DOHH2 (cell line): ENCODE data around the gene GRID1.

Experiments
- H3F3A ChIP-seq: fragments of 200-600 bp; sonication (generic), shearing (Covaris generic); 2 replicates; pipeline ENCODE4 v1.6.0; 2016; ENCODE audit warnings: antibody characterized with exemption, mild to moderate bottlenecking; ENCODE audit not compliant: control insufficient read depth, insufficient read depth
- H3K27ac ChIP-seq: fragments of 200-600 bp; sonication (generic); 2 replicates; pipeline ENCODE4 v1.5.1; 2014; ENCODE audit warnings: low read depth, mild to moderate bottlenecking, low read length, moderate library complexity
- H3K27me3 ChIP-seq: fragments of 200-600 bp; sonication (generic); 2 replicates; pipeline ENCODE4 v1.6.1; 2014; ENCODE audit warnings: mild to moderate bottlenecking, low read length, mixed read lengths; ENCODE audit not compliant: control insufficient read depth
- H3K36me3 ChIP-seq: fragments of 200-600 bp; sonication (generic); 2 replicates; pipeline ENCODE4 v1.6.1; 2014; ENCODE audit warnings: mild to moderate bottlenecking, low read length, moderate library complexity, mixed read lengths; ENCODE audit not compliant: control insufficient read depth
- H3K4me1 ChIP-seq: fragments of 200-600 bp; sonication (generic); 2 replicates; pipeline ENCODE4 v1.6.1; 2014; ENCODE audit warnings: mild to moderate bottlenecking, low read length, mixed read lengths; ENCODE audit not compliant: control insufficient read depth
- H3K4me2 ChIP-seq: fragments of 200-600 bp; sonication (generic); 2 replicates; pipeline ENCODE4 v1.6.0; 2014; ENCODE audit warnings: mild to moderate bottlenecking, low read length, moderate library complexity
- H3K4me3 ChIP-seq: fragments of 200-600 bp; sonication (generic); 2 replicates; pipeline ENCODE4 v1.5.1; 2014; ENCODE audit warnings: mild to moderate bottlenecking, low read length, mixed read lengths
- H3K79me2 ChIP-seq: fragments of 200-600 bp; sonication (generic); 2 replicates; pipeline ENCODE4 v1.6.1; 2014; ENCODE audit warnings: mild to moderate bottlenecking, low read length, mixed read lengths; ENCODE audit not compliant: control insufficient read depth
- H3K9me2 ChIP-seq: fragments of 200-600 bp; sonication (generic); replicated peaks from 2 replicates; pipeline ENCODE4 v1.6.1; 2014; ENCODE audit warnings: mild to moderate bottlenecking, low read length, mixed read lengths; ENCODE audit not compliant: control insufficient read depth
- H3K9me3 ChIP-seq: fragments of 200-600 bp; sonication (generic); 2 replicates; pipeline ENCODE4 v1.6.1; 2014; ENCODE audit warnings: antibody characterized with exemption, low read length, mixed read lengths; ENCODE audit not compliant: control insufficient read depth, insufficient read depth
- H4K20me1 ChIP-seq: fragments of 200-600 bp; sonication (generic); 2 replicates; pipeline ENCODE4 v1.6.0; 2014; ENCODE audit warnings: low read depth, mild to moderate bottlenecking, antibody characterized with exemption, low read length, moderate library complexity; ENCODE audit not compliant: control insufficient read depth, insufficient read depth
- CTCF ChIP-seq: fragments of 200-600 bp; sonication (generic); IDR thresholded peaks from one replicate; pipeline ENCODE4 v1.5.1; 2014; ENCODE audit warnings: antibody characterized with exemption, mild to moderate bottlenecking, low read depth, low read length; ENCODE audit not compliant: poor library complexity, severe bottlenecking
- EZH2phosphoT487 ChIP-seq: fragments of 200-600 bp; sonication (generic); IDR thresholded peaks from 2 replicates; pipeline ENCODE4 v1.6.1; 2017; ENCODE audit warnings: borderline replicate concordance, mild to moderate bottlenecking, antibody characterized with exemption, low read length, moderate library complexity, mixed read lengths

The GRID1 gene

GRCh38 chr10:85622425-85622824 is 744.2 kb downstream of the GRID1 start:
- no peaks in the 10 kb centered on the region for H4K20me1 ChIP-seq
- no peaks in the 10 kb centered on the region for H3K36me3 ChIP-seq
- H3K4me1 ChIP-seq: no peaks in the 10 kb centered on the region
- no peak for TF ChIP-seq EZH2phosphoT487
- TF ChIP-seq CTCF: no peak
- no peak overlapping the region for H3K4me2 ChIP-seq
- H3K27me3 ChIP-seq: no peaks in the 10 kb centered on the region
- H3K27ac ChIP-seq: no peak overlapping the region
- no peaks in the 10 kb centered on the region for H3F3A ChIP-seq
- H3K79me2 ChIP-seq: no peaks in the 10 kb centered on the region
- H3K9me2 ChIP-seq: no peaks in the 10 kb centered on the region
- no peak overlapping the region for H3K4me3 ChIP-seq
- H3K9me3 ChIP-seq: no peaks in the 10 kb centered on the region

GRCh38 chr10:85621562-85621961 is 745.0 kb downstream of the GRID1 start:
- Histone ChIP-seq H3K9me3 (no peaks in the 10 kb centered on the region), H3K4me3 (no peak overlapping the region), H3K79me2 (no peaks in the 10 kb centered on the region), H3K27me3 (no peaks in the 10 kb centered on the region), H3K9me2 (no peaks in the 10 kb centered on the region), H3K27ac (no peak overlapping the region), H3K4me2 (no peak overlapping the region), H3F3A (no peaks in the 10 kb centered on the region), H4K20me1 (no peaks in the 10 kb centered on the region), H3K4me1 (no peaks in the 10 kb centered on the region), H3K36me3 (no peaks in the 10 kb centered on the region)
- no peak for TF ChIP-seq CTCF
- TF ChIP-seq EZH2phosphoT487: no peak

- H3F3A ChIP-seq: no peaks in the 10 kb centered on the region
- no peaks in the 10 kb centered on the region for H3K9me3 ChIP-seq
- H3K27ac ChIP-seq: no peak overlapping the region
- no peaks in the 10 kb centered on the region for H3K9me2 ChIP-seq
- H3K4me2 ChIP-seq: no peak overlapping the region
- no peaks in the 10 kb centered on the region for H4K20me1 ChIP-seq
- no peak overlapping the region for H3K4me3 ChIP-seq
- no peaks in the 10 kb centered on the region for H3K79me2 ChIP-seq
- TF ChIP-seq CTCF: no peak
- no peak for TF ChIP-seq EZH2phosphoT487
- no peaks in the 10 kb centered on the region for H3K27me3 ChIP-seq
- H3K4me1 ChIP-seq: no peaks in the 10 kb centered on the region
- no peaks in the 10 kb centered on the region for H3K36me3 ChIP-seq
These were observed 745.8 kb downstream of the GRID1 start for GRCh38 chr10:85620807-85621206.

GRCh38 chr10:85619832-85620231 is 746.8 kb downstream of the GRID1 start:
- Histone ChIP-seq H3F3A (no peaks in the 10 kb centered on the region), H3K27me3 (no peaks in the 10 kb centered on the region), H3K4me2 (no peak overlapping the region), H3K9me3 (no peaks in the 10 kb centered on the region), H3K36me3 (no peaks in the 10 kb centered on the region), H3K79me2 (no peaks in the 10 kb centered on the region), H3K4me1 (no peaks in the 10 kb centered on the region), H3K27ac (no peak overlapping the region), H3K9me2 (no peaks in the 10 kb centered on the region), H3K4me3 (no peak overlapping the region), H4K20me1 (no peaks in the 10 kb centered on the region)
- no peak for TF ChIP-seq CTCF
- no peak for TF ChIP-seq EZH2phosphoT487
